ENCODE measurements around the gene IQSEC1. TPM values are rescaled to one million over a fixed set of nuclear protein-coding genes. Genes with fewer than 3 reads are reported as not detected.

Gene IQSEC1
- total and polyA plus RNA-seq, 2 experiments from 2014 or later = 8.0 to 51.9 TPM

- TF ChIP-seq REST (IDR thresholded peaks at IDR 0.05; ENCODE audit: unreplicated experiment) = no peak
- no peak for TF ChIP-seq EZH2 (IDR thresholded peaks at IDR 0.05; ENCODE audit: low read depth, unreplicated experiment)
- no peak for TF ChIP-seq JUNB (IDR thresholded peaks at IDR 0.05; ENCODE audit: unreplicated experiment)
- TF ChIP-seq ZNF114 (CRISPR knock-in tag; IDR thresholded peaks at IDR 0.05) = no peak
- TF ChIP-seq ETS1 (IDR thresholded peaks at IDR 0.05) = no peak
- no peak for TF ChIP-seq CREB1 (CRISPR knock-in tag; IDR thresholded peaks at IDR 0.05; ENCODE audit: low read depth)
- TF ChIP-seq NANOG (IDR thresholded peaks at IDR 0.05; ENCODE audit: borderline replicate concordance) = no peak
- TF ChIP-seq, protein P1, sequence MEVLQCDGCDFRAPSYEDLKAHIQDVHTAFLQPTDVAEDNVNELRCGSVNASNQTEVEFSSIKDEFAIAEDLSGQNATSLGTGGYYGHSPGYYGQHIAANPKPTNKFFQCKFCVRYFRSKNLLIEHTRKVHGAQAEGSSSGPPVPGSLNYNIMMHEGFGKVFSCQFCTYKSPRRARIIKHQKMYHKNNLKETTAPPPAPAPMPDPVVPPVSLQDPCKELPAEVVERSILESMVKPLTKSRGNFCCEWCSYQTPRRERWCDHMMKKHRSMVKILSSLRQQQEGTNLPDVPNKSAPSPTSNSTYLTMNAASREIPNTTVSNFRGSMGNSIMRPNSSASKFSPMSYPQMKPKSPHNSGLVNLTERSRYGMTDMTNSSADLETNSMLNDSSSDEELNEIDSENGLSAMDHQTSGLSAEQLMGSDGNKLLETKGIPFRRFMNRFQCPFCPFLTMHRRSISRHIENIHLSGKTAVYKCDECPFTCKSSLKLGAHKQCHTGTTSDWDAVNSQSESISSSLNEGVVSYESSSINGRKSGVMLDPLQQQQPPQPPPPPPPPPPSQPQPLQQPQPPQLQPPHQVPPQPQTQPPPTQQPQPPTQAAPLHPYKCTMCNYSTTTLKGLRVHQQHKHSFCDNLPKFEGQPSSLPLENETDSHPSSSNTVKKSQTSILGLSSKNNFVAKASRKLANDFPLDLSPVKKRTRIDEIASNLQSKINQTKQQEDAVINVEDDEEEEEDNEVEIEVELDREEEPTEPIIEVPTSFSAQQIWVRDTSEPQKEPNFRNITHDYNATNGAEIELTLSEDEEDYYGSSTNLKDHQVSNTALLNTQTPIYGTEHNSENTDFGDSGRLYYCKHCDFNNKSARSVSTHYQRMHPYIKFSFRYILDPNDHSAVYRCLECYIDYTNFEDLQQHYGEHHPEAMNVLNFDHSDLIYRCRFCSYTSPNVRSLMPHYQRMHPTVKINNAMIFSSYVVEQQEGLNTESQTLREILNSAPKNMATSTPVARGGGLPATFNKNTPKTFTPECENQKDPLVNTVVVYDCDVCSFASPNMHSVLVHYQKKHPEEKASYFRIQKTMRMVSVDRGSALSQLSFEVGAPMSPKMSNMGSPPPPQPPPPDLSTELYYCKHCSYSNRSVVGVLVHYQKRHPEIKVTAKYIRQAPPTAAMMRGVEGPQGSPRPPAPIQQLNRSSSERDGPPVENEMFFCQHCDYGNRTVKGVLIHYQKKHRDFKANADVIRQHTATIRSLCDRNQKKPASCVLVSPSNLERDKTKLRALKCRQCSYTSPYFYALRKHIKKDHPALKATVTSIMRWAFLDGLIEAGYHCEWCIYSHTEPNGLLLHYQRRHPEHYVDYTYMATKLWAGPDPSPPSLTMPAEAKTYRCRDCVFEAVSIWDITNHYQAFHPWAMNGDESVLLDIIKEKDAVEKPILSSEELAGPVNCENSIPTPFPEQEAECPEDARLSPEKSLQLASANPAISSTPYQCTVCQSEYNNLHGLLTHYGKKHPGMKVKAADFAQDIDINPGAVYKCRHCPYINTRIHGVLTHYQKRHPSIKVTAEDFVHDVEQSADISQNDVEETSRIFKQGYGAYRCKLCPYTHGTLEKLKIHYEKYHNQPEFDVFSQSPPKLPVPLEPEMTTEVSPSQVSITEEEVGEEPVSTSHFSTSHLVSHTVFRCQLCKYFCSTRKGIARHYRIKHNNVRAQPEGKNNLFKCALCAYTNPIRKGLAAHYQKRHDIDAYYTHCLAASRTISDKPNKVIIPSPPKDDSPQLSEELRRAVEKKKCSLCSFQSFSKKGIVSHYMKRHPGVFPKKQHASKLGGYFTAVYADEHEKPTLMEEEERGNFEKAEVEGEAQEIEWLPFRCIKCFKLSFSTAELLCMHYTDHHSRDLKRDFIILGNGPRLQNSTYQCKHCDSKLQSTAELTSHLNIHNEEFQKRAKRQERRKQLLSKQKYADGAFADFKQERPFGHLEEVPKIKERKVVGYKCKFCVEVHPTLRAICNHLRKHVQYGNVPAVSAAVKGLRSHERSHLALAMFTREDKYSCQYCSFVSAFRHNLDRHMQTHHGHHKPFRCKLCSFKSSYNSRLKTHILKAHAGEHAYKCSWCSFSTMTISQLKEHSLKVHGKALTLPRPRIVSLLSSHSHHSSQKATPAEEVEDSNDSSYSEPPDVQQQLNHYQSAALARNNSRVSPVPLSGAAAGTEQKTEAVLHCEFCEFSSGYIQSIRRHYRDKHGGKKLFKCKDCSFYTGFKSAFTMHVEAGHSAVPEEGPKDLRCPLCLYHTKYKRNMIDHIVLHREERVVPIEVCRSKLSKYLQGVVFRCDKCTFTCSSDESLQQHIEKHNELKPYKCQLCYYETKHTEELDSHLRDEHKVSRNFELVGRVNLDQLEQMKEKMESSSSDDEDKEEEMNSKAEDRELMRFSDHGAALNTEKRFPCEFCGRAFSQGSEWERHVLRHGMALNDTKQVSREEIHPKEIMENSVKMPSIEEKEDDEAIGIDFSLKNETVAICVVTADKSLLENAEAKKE (CRISPR knock-in tag; IDR thresholded peaks at IDR 0.05) = no peak
- TF ChIP-seq POLR2AphosphoS5 (IDR thresholded peaks at IDR 0.05; ENCODE audit: low read depth) = no peak
- Histone ChIP-seq H3K9me2 (ENCODE audit: insufficient read depth) (no peaks in the 10 kb centered on the region), H3K79me2 (replicated peaks; ENCODE audit: insufficient read depth) (no peaks in the 10 kb centered on the region), H2AFZ (no peak overlapping the region), H3K4me2 (no peak overlapping the region), H3K27me3 (ENCODE audit: insufficient read depth) (no peaks in the 10 kb centered on the region), H3K36me3 (ENCODE audit: insufficient read depth) (no peaks in the 10 kb centered on the region), H3K4me1 (ENCODE audit: insufficient read depth) (no peaks in the 10 kb centered on the region), H3K27ac (ENCODE audit: low read depth) (no peak overlapping the region), H3K4me3 (no peak overlapping the region), H4K20me1 (replicated peaks; ENCODE audit: insufficient read depth) (no peaks in the 10 kb centered on the region), H3F3A (replicated peaks; ENCODE audit: low read depth) (no peaks in the 10 kb centered on the region)
- Mint-ChIP-seq H3K9me3 (peaks cover 4% of the 10 kb centered on the region; the same call in 2 of the 3 replicates), H3K27me3 (ENCODE audit: insufficient read depth, low read depth, poor library complexity) (peaks cover 15% of the 10 kb centered on the region), H3K4me3 (no peak overlapping the region), H3K27ac (no peak overlapping the region), H3K36me3 (ENCODE audit: low read depth) (no peaks in the 10 kb centered on the region), H3K4me1 (no peaks in the 10 kb centered on the region)
- no peak for ATAC-seq
- no peak for DNase-seq (ENCODE audit: low spot score)
Measured at GRCh38 chr3:12859840-12860239, 213.4 kb downstream of the IQSEC1 start.
